HG03342 (cell line): ENCODE results near the gene PPIE.

ENCODE experiments used
- ATAC-seq: cut with Tn5 transposase; IDR thresholded peaks from one replicate; pipeline ENCODE4 v1.9.1; 2021; ENCODE audit warnings: mild to moderate bottlenecking, moderate library complexity; ENCODE audit not compliant: unreplicated experiment

PPIE gene

DNA sequence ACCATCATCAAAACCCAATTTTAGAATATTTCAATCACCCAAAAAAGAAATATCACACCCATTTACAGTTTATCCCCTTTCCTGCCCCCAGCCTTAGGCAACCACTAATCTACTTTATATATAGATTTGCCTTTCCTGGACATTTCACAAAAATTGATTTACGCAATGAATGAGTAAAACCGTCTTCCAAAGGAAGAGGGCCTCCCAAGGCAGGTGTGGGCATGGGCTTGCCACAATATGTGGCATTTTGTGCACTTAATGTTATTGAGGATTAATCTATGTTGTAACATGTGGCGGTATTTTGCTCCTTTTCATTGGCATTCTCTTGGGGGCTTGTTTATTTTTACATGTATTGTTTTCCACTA is 61.8 kb downstream of the PPIE start:
- ATAC-seq: no peak

DNA sequence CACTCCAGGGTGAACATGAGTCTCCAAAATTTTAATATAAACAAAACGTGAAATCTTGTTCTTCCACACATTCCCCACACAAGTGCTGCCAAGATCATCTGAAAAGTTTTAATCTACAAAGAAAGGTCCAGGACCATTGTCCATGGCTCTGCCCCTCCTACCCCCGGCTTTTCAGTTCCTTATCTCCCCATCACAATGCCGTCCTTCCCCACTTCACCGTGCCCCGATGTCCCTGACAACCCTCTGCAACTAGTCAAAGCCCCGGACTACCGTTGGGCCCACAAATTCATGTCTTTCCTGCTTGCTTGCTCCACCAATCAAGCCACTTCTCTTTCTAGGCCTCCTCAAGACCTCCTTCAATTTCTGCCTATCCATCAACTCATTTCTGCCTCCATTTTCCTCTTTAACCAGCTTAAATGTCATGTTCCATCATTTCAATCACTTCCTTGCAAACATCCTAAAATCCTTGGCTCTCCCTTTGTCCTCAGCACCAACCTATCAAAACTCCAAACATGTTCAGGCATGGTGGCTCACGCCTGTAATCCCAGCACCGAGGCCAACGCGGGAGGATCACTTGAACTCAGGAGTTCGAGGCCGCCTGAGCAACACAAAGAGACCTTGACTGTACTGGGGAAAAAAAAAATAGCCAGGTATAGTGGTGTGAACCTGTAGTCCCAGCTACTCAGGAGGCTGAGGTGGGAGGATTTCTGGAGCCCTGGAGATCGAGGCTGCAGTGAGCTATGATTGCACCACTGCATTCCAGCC is 64.0 kb downstream of the PPIE start:
- ATAC-seq: no peak

GRCh38 chr1:39805385-39805784 is 66.7 kb downstream of the PPIE start:
- no peak for ATAC-seq

DNA sequence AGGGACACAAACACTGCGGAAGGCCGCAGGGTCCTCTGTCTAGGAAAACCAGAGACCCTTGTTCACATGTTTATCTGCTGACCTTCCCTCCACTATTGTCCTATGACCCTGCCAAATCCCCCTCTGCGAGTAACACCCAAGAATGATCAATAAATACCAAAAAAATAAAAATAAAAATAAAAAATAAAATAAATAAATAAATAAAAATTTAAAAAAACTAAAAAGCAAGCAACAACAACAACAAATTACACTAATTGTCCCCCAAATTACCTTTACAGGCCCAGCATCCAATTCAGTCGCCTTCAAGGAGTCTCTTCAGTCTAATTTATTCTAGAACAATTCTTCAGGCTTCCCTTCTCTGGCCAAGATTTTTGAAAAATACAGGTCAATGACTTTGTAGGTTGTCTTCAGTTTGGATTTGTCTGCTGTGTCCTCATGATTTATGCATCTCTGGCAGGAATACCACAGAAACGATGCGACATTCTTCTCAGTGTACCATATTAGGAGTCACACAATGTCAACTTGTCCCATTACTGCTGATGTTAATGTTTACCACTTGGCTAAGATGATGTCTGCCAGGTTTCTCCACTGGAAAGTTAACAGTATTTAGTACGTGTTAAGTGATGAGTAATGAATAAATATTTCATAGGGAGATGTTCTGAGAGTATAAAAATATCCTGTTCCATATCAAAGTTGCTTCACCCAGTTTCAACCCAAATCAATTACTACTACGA is 70.3 kb downstream of the PPIE start:
- no peak for ATAC-seq

DNA sequence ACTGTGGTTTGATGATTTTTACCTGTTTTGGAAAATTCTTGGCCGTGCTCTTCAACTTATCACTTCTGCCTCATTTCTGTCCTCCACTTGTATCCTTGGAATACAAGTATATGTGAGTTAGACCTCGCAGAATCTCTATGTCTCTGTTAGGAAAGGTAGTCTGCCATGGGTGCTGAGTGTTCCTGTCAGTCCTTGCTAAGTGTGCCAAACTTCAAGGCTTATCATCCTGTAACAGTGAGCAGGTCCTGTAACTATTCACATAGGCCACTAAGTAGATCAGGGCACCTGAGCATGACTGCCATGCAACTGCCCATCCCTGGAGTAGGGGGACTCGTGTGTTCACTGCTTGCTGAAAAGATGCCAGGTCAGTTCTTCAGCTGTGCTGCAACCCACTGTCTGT is 74.2 kb downstream of the PPIE start:
- ATAC-seq: no peak
